Endothelial cell of umbilical vein (primary cell): ENCODE data around the gene ACMSD.

Source experiments
- JUN ChIP-seq: IDR thresholded peaks from 2 replicates; pipeline ENCODE4 v1.6.1; 2011; ENCODE audit warnings: borderline replicate concordance, low read depth; ENCODE audit not compliant: insufficient read length, insufficient read depth
- TF ChIP-seq, protein P1 (sequence below), 2 donors: IDR thresholded peaks; 1 replicate in 1 of 2; 2 replicates in 1 of 2; pipeline ENCODE4 v1.5.1; 2011; ENCODE audit warnings: low read length in 2 of 2, mild to moderate bottlenecking in 2 of 2, moderate library complexity in 2 of 2, control low read depth in 1 of 2, inconsistent platforms in 1 of 2, low read depth in 1 of 2; ENCODE audit not compliant: insufficient read depth in 1 of 2; ENCODE audit errors: extremely low read depth in 1 of 2
- TF ChIP-seq, protein P2 (sequence below): IDR thresholded peaks from 2 replicates; pipeline ENCODE4 v1.6.1; 2011; ENCODE audit not compliant: insufficient read depth, insufficient read length

- TF ChIP-seq, protein P1, sequence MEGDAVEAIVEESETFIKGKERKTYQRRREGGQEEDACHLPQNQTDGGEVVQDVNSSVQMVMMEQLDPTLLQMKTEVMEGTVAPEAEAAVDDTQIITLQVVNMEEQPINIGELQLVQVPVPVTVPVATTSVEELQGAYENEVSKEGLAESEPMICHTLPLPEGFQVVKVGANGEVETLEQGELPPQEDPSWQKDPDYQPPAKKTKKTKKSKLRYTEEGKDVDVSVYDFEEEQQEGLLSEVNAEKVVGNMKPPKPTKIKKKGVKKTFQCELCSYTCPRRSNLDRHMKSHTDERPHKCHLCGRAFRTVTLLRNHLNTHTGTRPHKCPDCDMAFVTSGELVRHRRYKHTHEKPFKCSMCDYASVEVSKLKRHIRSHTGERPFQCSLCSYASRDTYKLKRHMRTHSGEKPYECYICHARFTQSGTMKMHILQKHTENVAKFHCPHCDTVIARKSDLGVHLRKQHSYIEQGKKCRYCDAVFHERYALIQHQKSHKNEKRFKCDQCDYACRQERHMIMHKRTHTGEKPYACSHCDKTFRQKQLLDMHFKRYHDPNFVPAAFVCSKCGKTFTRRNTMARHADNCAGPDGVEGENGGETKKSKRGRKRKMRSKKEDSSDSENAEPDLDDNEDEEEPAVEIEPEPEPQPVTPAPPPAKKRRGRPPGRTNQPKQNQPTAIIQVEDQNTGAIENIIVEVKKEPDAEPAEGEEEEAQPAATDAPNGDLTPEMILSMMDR (IDR thresholded peaks at IDR 0.05; ENCODE audit: extremely low read depth in 1 of 2, insufficient read depth in 1 of 2, low read depth in 1 of 2, low read length in 2 of 2), result no peak
- TF ChIP-seq, protein P2, sequence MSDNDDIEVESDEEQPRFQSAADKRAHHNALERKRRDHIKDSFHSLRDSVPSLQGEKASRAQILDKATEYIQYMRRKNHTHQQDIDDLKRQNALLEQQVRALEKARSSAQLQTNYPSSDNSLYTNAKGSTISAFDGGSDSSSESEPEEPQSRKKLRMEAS, result no peak
- no peak for TF ChIP-seq JUN
These were observed 112.5 kb downstream of the ACMSD start for GRCh38 chr2:134950886-134951285.
